H1 (cell line): ENCODE data around the gene DUSP23. TPM values are rescaled to one million over a fixed set of nuclear protein-coding genes. Genes with fewer than 3 reads are reported as not detected.

Experiments
- CTCF ChIA-PET: fragments of 300-600 bp; sonication (Branson Sonifier 250); formaldehyde crosslinking; loops from one replicate; lab custom pipeline; 2021; ENCODE audit not compliant: partially characterized antibody; lab: Charles Lee
- POLR2A ChIA-PET: fragments of 300-600 bp; sonication (Branson Sonifier 250); formaldehyde crosslinking; loops from one replicate; lab custom pipeline; 2021; ENCODE audit warnings: inconsistent platforms; ENCODE audit not compliant: partially characterized antibody; lab: Charles Lee
- DNase-seq, 2 experiments: peaks; one replicate each; pipeline versions ENCODE4 v3.0.0 to v3.0.0-alpha.2; 2010 to 2022; ENCODE audit warnings: low spot score in 2 of 2, low read depth in 1 of 2, mixed read lengths in 1 of 2
- FAIRE-seq: peaks from 2 replicates; lab custom pipeline; 2011; peaks lifted over from hg19 to GRCh38; lab: Jason Lieb, UNC
- H2AFZ ChIP-seq: 2 replicates; pipeline ENCODE4 v1.8.1; 2012; ENCODE audit warnings: low read length, inconsistent platforms
- H2AK5ac ChIP-seq: 2 replicates; pipeline ENCODE4 v1.6.1; 2013; ENCODE audit warnings: low read depth, low read length
- H2BK120ac ChIP-seq: replicated peaks from 2 replicates; pipeline ENCODE3; 2013; ENCODE audit warnings: low read depth, low read length, inconsistent platforms
- H2BK12ac ChIP-seq: 2 replicates; pipeline ENCODE4 v1.6.1; 2013; ENCODE audit warnings: low read depth, low read length
- H2BK15ac ChIP-seq: 2 replicates; pipeline ENCODE4 v1.6.1; 2013; ENCODE audit warnings: low read length
- H2BK20ac ChIP-seq: 2 replicates; pipeline ENCODE4 v1.6.1; 2013; ENCODE audit warnings: low read length
- H2BK5ac ChIP-seq: 2 replicates; pipeline ENCODE4 v1.6.1; 2013; ENCODE audit warnings: low read depth, low read length
- H3K14ac ChIP-seq: 2 replicates; pipeline ENCODE4 v1.6.1; 2013; ENCODE audit warnings: inconsistent platforms; ENCODE audit not compliant: insufficient read length
- H3K18ac ChIP-seq: 2 replicates; pipeline ENCODE4 v1.6.1; 2013; ENCODE audit warnings: low read length; ENCODE audit errors: extremely low read depth
- H3K23ac ChIP-seq: 2 replicates; pipeline ENCODE4 v1.6.1; 2013; ENCODE audit warnings: inconsistent platforms; ENCODE audit not compliant: insufficient read length
- H3K23me2 ChIP-seq: 2 replicates; pipeline ENCODE4 v1.6.1; 2013; ENCODE audit warnings: low read depth, low read length
- H3K27ac ChIP-seq: 2 replicates; pipeline ENCODE4 v1.6.1; 2011; ENCODE audit warnings: low read depth, low read length, inconsistent platforms
- H3K27me3 ChIP-seq, 4 experiments: replicated peaks in 1 of 4; 1 replicate in 1 of 4; 2 replicates in 3 of 4; pipeline versions ENCODE4 v1.6.1 to v1.8.1; 2011 to 2013; ENCODE audit warnings: low read length in 3 of 4, mild to moderate bottlenecking in 3 of 4, inconsistent platforms in 2 of 4, mixed read lengths in 2 of 4, moderate library complexity in 1 of 4; ENCODE audit not compliant: control insufficient read depth in 3 of 4, insufficient read depth in 3 of 4; ENCODE audit errors: extremely low read depth in 1 of 4
- H3K36me3 ChIP-seq, 4 experiments: 2 replicates each; pipeline versions ENCODE4 v1.6.1 to v1.8.1; 2011 to 2013; ENCODE audit warnings: mild to moderate bottlenecking in 4 of 4, low read length in 3 of 4, moderate library complexity in 2 of 4, control low read depth in 1 of 4, inconsistent platforms in 1 of 4; ENCODE audit not compliant: insufficient read depth in 4 of 4, control insufficient read depth in 2 of 4
- H3K4ac ChIP-seq: replicated peaks from 2 replicates; pipeline ENCODE3; 2013; ENCODE audit warnings: low read length, low read depth, mixed read lengths, inconsistent platforms; ENCODE audit not compliant: insufficient read length
- H3K4me1 ChIP-seq, 4 experiments: replicated peaks in 1 of 4; 1 replicate in 1 of 4; 2 replicates in 3 of 4; pipeline versions ENCODE4 v1.6.1 to v1.8.1; 2011 to 2013; ENCODE audit warnings: low read length in 3 of 4, inconsistent platforms in 2 of 4, mixed read lengths in 1 of 4; ENCODE audit not compliant: insufficient read depth in 4 of 4, control insufficient read depth in 3 of 4
- H3K4me2 ChIP-seq, 2 experiments: 2 replicates each; pipeline versions ENCODE4 v1.6.1 to v1.8.1; 2011 to 2013; ENCODE audit warnings: low read depth in 2 of 2, low read length in 2 of 2, control low read depth in 1 of 2, inconsistent platforms in 1 of 2, mild to moderate bottlenecking in 1 of 2; ENCODE audit not compliant: insufficient read depth in 1 of 2
- H3K4me3 ChIP-seq, 4 experiments: fragments of 200-600, 300-600 bp in 1 of 4; sonication (generic), shearing (Covaris generic), sonication (Bioruptor Twin) in 1 of 4; 2 replicates each; pipeline versions ENCODE4 v1.5.1 to v1.8.1; 2011 to 2016; ENCODE audit warnings: low read length in 4 of 4, low read depth in 3 of 4, control low read depth in 2 of 4, inconsistent platforms in 2 of 4, mild to moderate bottlenecking in 2 of 4, mixed read lengths in 1 of 4, moderate library complexity in 1 of 4; ENCODE audit not compliant: insufficient read depth in 2 of 4; ENCODE audit errors: extremely low read depth in 1 of 4
- H3K56ac ChIP-seq: replicated peaks from 2 replicates; pipeline ENCODE3; 2013; ENCODE audit warnings: low read depth, mild to moderate bottlenecking, mixed read lengths, low read length, inconsistent platforms; ENCODE audit not compliant: insufficient read length
- H3K79me1 ChIP-seq: 2 replicates; pipeline ENCODE4 v1.6.1; 2013; ENCODE audit warnings: low read depth, low read length, control low read depth
- H3K79me2 ChIP-seq, 2 experiments: 2 replicates each; pipeline versions ENCODE4 v1.6.1 to v1.8.1; 2012 to 2013; ENCODE audit warnings: low read length in 2 of 2, mild to moderate bottlenecking in 2 of 2, inconsistent platforms in 1 of 2; ENCODE audit not compliant: insufficient read depth in 2 of 2, control insufficient read depth in 1 of 2
- H3K9ac ChIP-seq, 4 experiments: replicated peaks in 1 of 4; 1 replicate in 1 of 4; 2 replicates in 3 of 4; pipeline versions ENCODE4 v1.6.1 to v1.8.1; 2011 to 2013; ENCODE audit warnings: low read depth in 3 of 4, low read length in 3 of 4, control low read depth in 2 of 4, mild to moderate bottlenecking in 2 of 4, moderate library complexity in 2 of 4, inconsistent platforms in 1 of 4; ENCODE audit errors: extremely low read depth in 1 of 4
- H3K9me3 ChIP-seq, 2 experiments: 2 replicates each; pipeline versions ENCODE4 v1.6.1 to v1.8.1; 2012 to 2013; ENCODE audit warnings: mild to moderate bottlenecking in 2 of 2, moderate library complexity in 2 of 2, control low read depth in 1 of 2, inconsistent platforms in 1 of 2, low read depth in 1 of 2, low read length in 1 of 2, mixed read lengths in 1 of 2; ENCODE audit not compliant: insufficient read depth in 2 of 2
- H4K20me1 ChIP-seq, 2 experiments: replicated peaks in 1 of 2; 2 replicates each; pipeline versions ENCODE3 to v1.8.1; 2011 to 2013; ENCODE audit warnings: inconsistent platforms in 2 of 2, low read length in 2 of 2, mild to moderate bottlenecking in 1 of 2; ENCODE audit not compliant: insufficient read depth in 2 of 2, control insufficient read depth in 1 of 2
- H4K5ac ChIP-seq: 2 replicates; pipeline ENCODE4 v1.6.1; 2013; ENCODE audit warnings: low read length, low read depth, mixed read lengths, inconsistent platforms; ENCODE audit not compliant: insufficient read length
- H4K8ac ChIP-seq: 2 replicates; pipeline ENCODE4 v1.8.0; 2013; ENCODE audit warnings: mild to moderate bottlenecking, moderate library complexity, low read length, inconsistent platforms; ENCODE audit not compliant: insufficient read depth; ENCODE audit errors: extremely low read depth
- H4K91ac ChIP-seq: replicated peaks from 2 replicates; pipeline ENCODE3; 2013; ENCODE audit warnings: low read length, mixed read lengths, inconsistent platforms; ENCODE audit not compliant: insufficient read length
- CTCF ChIP-seq, 3 experiments: IDR thresholded peaks; 1 replicate in 2 of 3; 2 replicates in 1 of 3; pipeline versions ENCODE4 v1.5.1 to v1.6.1; 2011; ENCODE audit warnings: low read length in 3 of 3, mild to moderate bottlenecking in 3 of 3, inconsistent platforms in 2 of 3, low read depth in 1 of 3, moderate library complexity in 1 of 3; ENCODE audit not compliant: insufficient read depth in 1 of 3; ENCODE audit errors: control extremely low read depth in 1 of 3
- RAD21 ChIP-seq, 2 experiments: IDR thresholded peaks in 1 of 2; conservative IDR thresholded peaks in 1 of 2; 2 replicates each; pipeline ENCODE4 v1.6.1; 2011; ENCODE audit warnings: low read depth in 2 of 2, low read length in 2 of 2, improper control_type of control experiment in 1 of 2, inconsistent platforms in 1 of 2, mild to moderate bottlenecking in 1 of 2, moderate library complexity in 1 of 2
- RFX5 ChIP-seq: IDR thresholded peaks from 2 replicates; pipeline ENCODE4 v1.6.1; 2011; ENCODE audit warnings: low read depth, low read length, improper control_type of control experiment, borderline replicate concordance
- WGBS, 2 experiments: shearing (Covaris generic) in 1 of 2; methylation state at CpG; one replicate each; pipeline versions ENCODE4 v1.1.6 to v1.1.7; 2013 to 2015; ENCODE audit warnings: low lambda C conversion rate in 2 of 2, mixed read lengths in 2 of 2, inconsistent platforms in 1 of 2, low coverage in 1 of 2, missing lambda C conversion rate in 1 of 2; ENCODE audit not compliant: insufficient replicate concordance in 2 of 2, insufficient coverage in 1 of 2, insufficient read length in 1 of 2; ENCODE audit errors: extremely low coverage in 1 of 2, missing lambda C conversion rate in 1 of 2; 5-methylcytosine and 5-hydroxymethylcytosine counted together
- polyA plus RNA-seq, 7 experiments: library from polyadenylated mRNA; depleted of rRNA in 3 of 7; stranded (reverse) in 5 of 7; unstranded in 2 of 7; fragments of >200 nt in 5 of 7; fragments of 200-250 nt in 2 of 7; gene quantifications; 1 replicate in 5 of 7; 2 replicates in 1 of 7; 4 replicates in 1 of 7; pipeline versions ENCODE4 v1.2.1 to v1.2.3, GENCODE V29; 2011 to 2013; ENCODE audit warnings: missing spikeins in 2 of 7, mixed read lengths in 2 of 7
- total RNA-seq: library from RNA; stranded (reverse); fragmentation: NEBNext Ultra II Directional; extraction: Animal tissue kit (Norgen Biotek cat#: 25700); gene quantifications from 2 replicates; pipeline ENCODE4 v1.2.1, GENCODE V29; 2021

The DUSP23 gene
- total and polyA plus RNA-seq, 2 of the 8 experiments (the other 6 are each of a cell fraction or from before 2014, with no cell fraction given): 45.8 to 80.1 TPM

GRCh38 chr1:159803956-159804689, 23.4 kb downstream of the DUSP23 start:
- Histone ChIP-seq H3K79me1 (no peaks in the 10 kb centered on the region), H2AFZ (no peak overlapping the region), H4K20me1 (no peaks in the 10 kb centered on the region), H3K27me3 (no peaks in the 10 kb centered on the region), H3K36me3 (no peaks in the 10 kb centered on the region), H3K9me3 (no peaks in the 10 kb centered on the region), H3K23ac (no peak overlapping the region), H3K14ac (no peak overlapping the region), H2AK5ac (no peak overlapping the region), H3K18ac (no peak overlapping the region), H3K4ac (no peak overlapping the region), H3K56ac (no peak overlapping the region), H2BK12ac (no peak overlapping the region), H4K8ac (no peak overlapping the region), H3K4me1 (no peaks in the 10 kb centered on the region), H2BK120ac (no peak overlapping the region), H3K9ac (no peak overlapping the region), H4K5ac (no peak overlapping the region), H2BK5ac (no peak overlapping the region), H2BK15ac (no peak overlapping the region), H3K4me2 (no peak overlapping the region), H4K91ac (no peak overlapping the region), H3K27ac (no peak overlapping the region), H3K79me2 (no peaks in the 10 kb centered on the region), H3K23me2 (peaks cover 3% of the 10 kb centered on the region; the same call in 1 of the 2 replicates), H3K4me3 (no peak overlapping the region), H2BK20ac (no peak overlapping the region)
- ChIA-PET CTCF (interaction anchor here (0.7 to 26.0 kb wide), 21 partner anchors 10 to 270 kb away, joined by 3 to 645 read pairs (median 4); partner anchors contain the start of gene SLAMF8), POLR2A (interaction anchor here (1.4 to 1.8 kb wide), 3 partner anchors 19 to 87 kb away, joined by 4 to 6 read pairs (median 5); no protein-coding TSS in a partner anchor)
- FAIRE-seq: no peak
- DNase-seq: no peak
- WGBS, 2 experiments: 78% methylated on average over 7 of the region's 7 CpGs; no CpG with 5 or more reads in 1 of the 2 experiments
- TF ChIP-seq RFX5: no peak
- peak; percentile 15 to 55 (median 51) for TF ChIP-seq CTCF (IDR thresholded peaks at IDR 0.05; ENCODE audit: control extremely low read depth in 1 of 3, insufficient read depth in 1 of 3, low read depth in 1 of 3, low read length in 3 of 3)
- TF ChIP-seq RAD21 (IDR thresholded peaks at IDR 0.05 in 1 of 2, conservative IDR thresholded peaks at IDR 0.05 in 1 of 2; ENCODE audit: low read depth in 2 of 2, low read length in 2 of 2): peak; percentile 35 to 40; a peak in 3 of 4 replicates
